Endometrial microvascular endothelial cells (primary cell): ENCODE data around the gene PRKCD. TPM values are rescaled to one million over a fixed set of nuclear protein-coding genes. Genes with fewer than 3 reads are reported as not detected.
"Not testable (repeated sequence)": the region's sequence is repeated elsewhere in the genome, so short reads cannot be mapped to it uniquely, and the experiment has no call there.

Source experiments
- in situ Hi-C: cut with HindIII; loops from 2 replicates; pipeline ENCODE4 v1.10.0; 2017; ENCODE audit warnings: low sequenced_read_pairs, low pct_unique_long_range_greater_than_20kb; ENCODE audit errors: inconsistent ontology term
- total RNA-seq: library from RNA; depleted of rRNA; stranded (reverse); fragments of >200 nt; gene quantifications from one replicate; pipeline ENCODE4 v1.2.3, GENCODE V29; 2015; ENCODE audit errors: inconsistent ontology term

The PRKCD gene
- total RNA-seq, 1 donor from 2014 or later, result 2.7 TPM

- in situ Hi-C loops, result no loop called here
Measured at GRCh38 chr3:53137835-53138446, 23.1 kb upstream of the PRKCD start.

- in situ Hi-C loops, result no loop called here
Measured at GRCh38 chr3:53139906-53140846, 20.8 kb upstream of the PRKCD start.

DNA sequence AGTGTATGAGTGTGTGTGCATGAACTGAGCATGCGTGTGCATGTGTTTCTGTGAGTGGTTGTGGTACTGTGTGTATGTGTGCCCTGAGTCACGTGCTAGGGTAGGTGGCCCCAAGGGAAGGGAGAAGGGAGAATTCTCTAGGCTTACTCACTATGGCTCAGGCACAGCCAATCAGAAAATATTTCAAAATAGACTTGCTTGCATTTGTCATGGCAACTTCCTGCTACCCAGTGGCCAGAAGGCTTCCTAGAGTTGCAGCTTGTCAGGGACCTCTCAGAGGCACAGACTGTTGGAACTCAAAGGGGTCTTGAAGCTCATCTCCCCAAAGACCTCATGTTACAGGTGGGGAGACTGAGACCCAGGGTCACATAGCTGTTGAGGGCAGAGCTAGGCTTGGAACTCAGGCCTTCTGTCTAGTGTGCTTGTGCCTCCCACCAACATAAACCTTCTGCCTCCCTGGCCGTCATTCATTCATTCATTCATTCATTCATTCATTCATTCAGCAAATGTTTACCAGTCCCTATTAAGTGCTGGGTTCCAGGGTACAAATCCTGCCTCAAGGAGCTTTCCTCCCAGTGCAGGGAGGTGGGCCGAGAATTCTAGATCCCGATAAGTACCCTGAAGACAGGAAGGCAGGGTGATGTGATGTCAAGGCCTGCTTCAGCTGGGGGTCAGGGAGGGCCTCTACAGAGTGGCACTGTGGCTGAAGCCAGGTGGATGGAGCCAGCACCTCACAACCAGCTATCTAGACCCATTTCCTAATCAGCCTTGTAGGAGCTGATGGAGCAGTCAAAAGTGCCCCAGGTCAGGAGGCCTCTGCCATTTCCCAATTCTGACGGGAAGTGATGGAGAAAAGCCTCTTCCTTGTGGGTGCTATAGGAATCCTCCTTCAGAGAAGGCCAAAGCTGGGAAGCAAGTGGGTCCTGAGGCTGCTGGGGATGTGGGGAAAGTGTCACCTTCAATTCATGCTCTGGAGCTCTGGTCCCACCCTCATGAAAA, 19.9 kb upstream of the PRKCD start:
- in situ Hi-C loops, result no loop called here

GRCh38 chr3:53142986-53143385, 18.0 kb upstream of the PRKCD start:
- in situ Hi-C loops, result no loop called here

DNA sequence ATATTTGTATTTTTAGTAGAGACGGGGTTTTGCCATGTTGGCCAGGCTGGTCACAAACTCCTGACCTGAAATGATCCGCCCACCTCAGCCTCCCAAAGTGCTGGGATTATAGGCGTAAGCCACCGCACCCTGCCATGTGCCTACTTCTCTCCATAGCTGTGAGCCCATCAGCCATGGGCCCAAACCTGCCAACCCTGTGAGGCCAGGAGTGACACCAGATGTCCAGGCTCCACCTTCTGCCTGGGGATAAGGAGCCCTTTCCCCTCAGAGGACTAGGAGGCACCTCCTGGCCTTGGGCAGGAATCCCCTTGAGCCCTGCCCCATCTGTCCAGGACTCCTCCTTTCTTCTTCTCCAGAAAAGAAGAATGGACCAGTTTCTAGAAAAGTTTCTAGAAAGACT, 16.6 kb upstream of the PRKCD start:
- in situ Hi-C loops, result no loop called here

DNA sequence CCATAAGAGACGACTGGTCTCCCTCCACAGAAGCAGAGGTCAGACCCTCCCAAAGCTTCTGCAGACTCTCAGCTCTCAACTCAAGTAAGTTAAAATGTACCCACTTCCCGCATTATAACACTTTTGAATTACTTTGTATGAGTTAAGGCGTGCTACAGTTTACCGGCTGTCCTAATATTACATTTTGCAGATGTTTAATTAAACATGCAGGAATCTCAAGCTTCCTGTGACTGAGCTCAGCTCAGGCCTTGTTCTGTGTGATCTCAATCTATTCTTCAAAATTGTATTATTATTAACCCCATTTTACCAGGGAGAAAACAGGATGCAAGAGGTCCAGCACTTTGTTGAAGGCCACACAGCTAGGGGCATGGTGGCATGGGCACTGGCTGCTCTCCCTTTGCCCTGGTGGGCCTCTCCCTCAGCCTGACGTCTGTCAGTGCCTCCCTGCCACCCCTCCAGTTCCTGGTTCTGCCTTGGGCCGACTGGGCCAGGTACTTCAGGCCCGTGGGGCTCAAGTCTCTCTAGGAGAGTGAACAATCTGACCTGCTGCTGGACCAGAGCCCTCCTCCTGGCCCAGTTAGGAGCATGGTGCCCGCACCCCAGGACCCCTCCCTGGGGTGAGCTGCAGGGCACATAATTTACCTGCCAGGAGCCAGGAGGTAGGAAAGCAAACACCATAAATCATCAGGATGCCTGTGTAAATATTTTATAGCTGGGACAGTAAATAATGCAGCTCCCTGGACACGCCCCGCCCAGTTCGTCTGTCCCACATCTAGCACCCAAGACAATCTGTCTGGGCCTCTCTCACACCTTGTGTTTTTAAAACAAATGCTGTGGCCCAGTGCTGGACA, 15.9 kb upstream of the PRKCD start:
- in situ Hi-C loops, result no loop called here

GRCh38 chr3:53145713-53146080, 15.3 kb upstream of the PRKCD start:
- in situ Hi-C loops, result no loop called here

- in situ Hi-C loops, result no loop called here
Measured at GRCh38 chr3:53146319-53146891, 14.6 kb upstream of the PRKCD start.

- in situ Hi-C loops, result no loop called here
Measured at GRCh38 chr3:53147151-53147902, 13.7 kb upstream of the PRKCD start.

GRCh38 chr3:53147903-53148400, 13.1 kb upstream of the PRKCD start:
- in situ Hi-C loops, result no loop called here

GRCh38 chr3:53149006-53149690, 11.9 kb upstream of the PRKCD start:
- in situ Hi-C loops, result no loop called here

DNA sequence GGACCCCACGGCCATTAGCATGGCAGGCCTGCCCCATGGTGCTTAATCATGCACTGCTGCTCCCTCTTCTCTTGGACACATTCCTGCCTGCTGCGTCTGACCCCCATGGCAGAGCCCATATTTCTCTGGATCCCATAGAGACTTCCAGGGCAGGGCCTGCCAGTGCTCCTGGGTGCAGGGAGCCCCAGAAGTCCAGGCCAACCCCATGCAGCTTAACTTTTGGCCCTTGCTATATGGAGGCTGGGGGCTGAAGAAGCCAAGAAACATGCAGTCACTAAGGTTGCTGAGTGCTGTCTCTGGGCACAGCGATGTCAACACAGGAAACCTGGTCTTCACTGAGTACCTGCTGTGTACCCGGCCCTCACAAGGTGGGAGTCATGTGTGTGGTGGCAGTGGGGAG, 11.3 kb upstream of the PRKCD start:
- in situ Hi-C loops, result no loop called here

DNA sequence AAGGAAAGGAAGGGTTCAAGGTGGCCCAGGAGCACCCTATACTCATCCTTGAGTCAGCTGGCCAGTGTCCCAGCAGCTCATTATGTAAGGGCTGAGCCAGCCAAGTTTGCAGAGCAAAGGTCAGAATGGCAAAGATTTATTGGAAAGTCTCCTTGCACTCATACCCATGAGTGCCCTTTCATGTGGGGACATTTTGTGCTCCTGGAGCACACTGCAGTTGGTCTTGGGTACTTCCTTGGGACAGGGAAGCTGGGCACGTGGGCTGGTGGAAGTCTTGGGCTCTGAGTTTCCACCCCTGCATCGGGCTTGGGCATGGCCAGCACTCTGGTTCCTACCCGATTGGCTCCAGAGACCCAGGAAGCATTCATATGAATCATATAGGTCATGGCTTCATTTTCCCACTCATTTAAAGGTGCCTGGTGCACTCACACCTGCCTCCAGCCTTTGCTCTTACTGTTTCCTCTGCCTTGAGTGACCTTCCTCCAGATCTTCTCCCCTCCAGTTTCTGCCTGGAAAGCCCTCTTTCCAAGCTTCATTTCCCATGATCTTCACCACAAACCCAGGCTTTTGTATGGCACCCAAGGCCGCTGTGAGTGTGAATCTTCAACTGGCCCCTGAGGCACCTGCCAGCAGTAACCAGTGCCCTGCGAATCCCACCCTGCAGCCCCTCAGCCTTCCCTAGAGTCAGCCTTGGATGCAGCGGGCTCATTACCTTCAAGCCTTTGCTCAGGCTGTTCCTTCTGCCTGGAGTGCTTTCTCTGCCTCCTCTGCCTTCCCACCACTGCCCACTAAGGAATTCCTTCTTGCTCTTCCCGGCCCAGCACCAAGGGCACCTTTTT, 10.5 kb upstream of the PRKCD start:
- in situ Hi-C loops, result no loop called here

- in situ Hi-C loops, result not testable (repeated sequence)
Measured at GRCh38 chr3:53151086-53151438, 9.9 kb upstream of the PRKCD start.

DNA sequence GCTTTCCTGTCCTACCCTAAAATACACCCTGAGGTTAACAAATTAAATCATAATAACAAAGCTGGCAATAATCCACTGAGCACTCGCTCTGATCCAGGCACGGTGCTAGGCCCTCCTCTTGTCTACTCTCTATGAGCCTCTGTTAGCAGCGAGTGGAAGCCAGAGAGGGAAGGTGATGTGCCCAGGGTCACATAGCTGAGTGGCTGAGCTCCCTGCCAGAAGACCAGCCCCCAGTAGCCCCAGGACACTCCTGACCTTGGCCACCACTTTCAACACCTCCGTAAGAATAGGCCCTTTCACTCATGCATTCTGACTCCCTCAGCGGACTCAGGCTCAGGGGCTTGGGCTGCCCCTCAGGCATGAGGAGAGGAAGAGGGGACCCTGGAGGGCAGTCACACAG, 9.5 kb upstream of the PRKCD start:
- in situ Hi-C loops, result no loop called here
